NCI-H2227 treated with DMSO at 0.1 percent for 48 hours (cell line): ENCODE measurements around the gene FAF1.

Source experiments
- DNase-seq: peaks from one replicate; lab custom pipeline; 2025; lab: John Stamatoyannopoulos, UW

FAF1 gene

DNA sequence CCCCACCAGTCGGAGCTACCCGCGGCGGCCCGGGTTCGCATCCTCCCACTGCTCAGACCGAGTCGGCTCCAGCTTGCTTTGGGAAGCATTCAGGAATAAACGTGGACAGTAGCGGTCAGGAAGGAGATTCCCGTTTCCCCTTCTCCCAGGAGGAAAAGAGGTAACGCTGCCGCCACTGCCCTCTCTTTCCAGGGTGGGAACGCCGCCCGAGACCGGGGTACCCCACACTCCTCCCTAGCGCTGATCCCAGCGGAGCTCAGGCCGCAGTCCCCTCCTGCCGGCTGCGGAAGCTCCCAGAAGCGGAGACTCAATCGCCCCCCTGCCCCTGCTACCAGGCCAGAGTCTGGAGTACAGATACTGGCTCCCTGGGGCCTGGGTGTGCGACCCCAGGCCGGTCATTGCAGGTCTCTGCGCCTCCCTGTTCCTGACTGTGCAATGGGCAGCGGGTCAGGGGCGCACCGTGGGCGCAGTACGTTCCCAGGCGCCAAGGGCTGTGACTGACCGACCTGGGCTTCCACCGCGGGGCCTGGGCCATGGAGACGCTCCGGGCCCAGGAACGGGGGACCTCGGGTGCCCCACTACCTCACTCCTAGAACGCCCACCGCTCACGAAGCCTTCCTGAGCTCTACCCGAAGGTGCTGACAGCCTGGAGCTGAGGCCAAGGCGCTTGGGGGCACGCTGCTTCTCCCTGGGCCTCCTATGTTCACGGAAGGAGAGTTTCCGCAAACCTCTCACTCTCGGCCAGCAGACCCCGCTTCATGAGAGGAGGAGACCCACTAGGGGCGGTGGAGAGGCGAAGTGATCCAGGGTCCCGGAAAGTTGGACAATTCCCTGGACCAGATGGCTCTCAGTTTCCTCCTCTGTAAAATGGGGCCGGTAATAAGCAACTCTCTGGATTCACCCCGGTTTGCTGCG, 544.6 kb downstream of the FAF1 start:
- no peak for DNase-seq

DNA sequence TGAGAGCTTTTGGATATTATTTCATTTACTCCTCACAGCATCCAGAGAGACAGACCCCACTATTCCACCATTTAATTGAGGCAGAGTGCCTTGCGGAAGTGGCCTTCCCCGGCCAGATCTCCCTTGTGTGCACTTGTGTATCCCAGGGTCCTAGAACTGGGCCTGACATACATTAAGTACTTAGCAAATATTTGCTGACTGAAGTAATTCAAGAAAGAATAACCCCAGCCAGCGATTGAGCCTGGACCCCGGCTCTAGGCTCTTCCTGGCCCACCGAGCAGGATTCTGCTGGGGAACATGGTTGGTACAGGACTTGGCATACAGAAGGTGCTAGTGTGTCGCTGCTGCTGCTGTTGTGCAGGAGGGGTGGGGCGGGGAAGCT, 545.2 kb downstream of the FAF1 start:
- DNase-seq = no peak

DNA sequence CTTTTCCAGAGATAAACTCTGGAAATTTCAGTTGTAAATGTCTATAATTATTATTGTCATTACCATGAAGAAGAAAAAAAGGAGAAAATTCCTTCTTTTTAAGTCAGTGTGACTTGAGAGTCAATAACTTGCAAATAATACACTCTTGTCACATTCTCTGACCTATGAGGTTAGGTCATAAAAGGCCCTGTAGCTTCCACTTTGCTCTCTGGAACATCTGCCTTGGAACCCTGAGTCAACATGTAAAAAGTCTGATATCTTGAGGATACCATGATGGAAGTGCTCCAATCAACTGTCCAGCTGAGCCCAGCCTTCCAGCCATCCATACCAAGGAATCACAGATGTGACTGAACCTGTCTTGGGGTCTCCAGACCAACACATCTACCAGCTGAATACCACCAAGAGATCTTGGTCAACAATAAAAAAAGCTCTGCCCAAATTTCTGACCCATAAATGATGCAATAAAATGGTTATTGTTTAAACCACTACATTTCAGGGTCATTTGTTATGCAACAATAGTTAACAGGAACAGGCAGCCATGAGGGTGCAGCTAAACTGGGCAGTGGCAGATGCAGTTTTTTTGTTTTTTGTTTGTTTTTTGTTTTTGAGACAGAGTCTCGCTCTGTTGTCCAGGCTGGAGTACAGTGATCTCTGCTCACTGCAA, 547.1 kb downstream of the FAF1 start:
- DNase-seq = no peak

DNA sequence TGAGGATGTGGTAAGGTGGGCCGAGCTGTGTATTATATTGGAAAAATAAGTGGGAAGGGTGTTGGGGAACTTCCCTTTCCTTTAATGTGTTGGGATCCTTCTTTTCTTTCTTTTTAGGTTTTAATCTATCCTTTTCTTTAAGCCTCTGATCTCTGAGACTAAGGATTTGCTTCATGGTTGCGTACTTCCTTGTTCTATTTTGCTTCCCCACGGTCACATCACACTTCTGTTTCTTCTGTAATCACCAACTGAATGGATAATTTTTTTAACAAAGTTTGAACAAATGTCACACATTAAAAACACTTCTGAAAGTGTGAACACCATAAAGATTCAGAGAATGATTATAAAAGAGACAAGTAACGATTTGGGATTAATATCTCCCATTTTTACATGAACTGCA, 554.3 kb downstream of the FAF1 start:
- no peak for DNase-seq

DNA sequence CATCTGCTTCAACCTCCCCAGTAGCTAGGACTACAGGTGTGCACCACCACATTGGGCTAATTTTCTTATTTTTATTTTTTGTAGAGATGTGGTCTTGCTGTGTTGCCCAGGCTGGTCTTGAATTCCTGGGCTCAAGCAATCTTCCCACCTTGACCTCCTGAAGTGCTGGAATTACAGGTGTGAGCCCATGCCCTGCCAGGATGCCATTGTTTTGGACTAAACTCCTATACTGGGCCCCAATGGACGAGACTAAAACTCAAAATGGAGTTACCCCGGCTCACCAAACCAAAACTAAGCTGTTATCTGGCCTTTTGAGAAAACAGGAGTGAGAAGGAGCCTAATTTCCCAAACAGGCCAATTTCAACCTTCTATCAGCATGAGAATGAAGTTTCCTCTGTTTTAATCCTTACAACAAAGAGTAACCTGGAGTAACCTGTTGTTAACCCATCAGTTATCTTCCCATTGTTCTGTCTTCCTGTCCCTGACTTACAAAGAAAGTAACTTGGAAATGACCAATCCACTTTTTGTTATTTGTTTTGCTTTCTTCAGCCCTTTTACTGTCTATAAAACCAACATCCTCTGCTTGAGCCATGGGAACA, 566.4 kb downstream of the FAF1 start:
- no peak for DNase-seq
